SHP77 treated with DMSO at 0.1 percent for 48 hours (cell line): ENCODE results near the gene DYRK1A.

Source experiments
- DNase-seq: peaks from one replicate; lab custom pipeline; 2025; lab: John Stamatoyannopoulos, UW

The DYRK1A gene

GRCh38 chr21:37550618-37551330 lies 184.2 kb downstream of the DYRK1A start:
- no peak for DNase-seq

GRCh38 chr21:37551331-37551992 lies 184.9 kb downstream of the DYRK1A start:
- DNase-seq = peak; percentile 21

- no peak for DNase-seq
Observed at GRCh38 chr21:37551993-37552355, 185.4 kb downstream of the DYRK1A start.

GRCh38 chr21:37552496-37553029 lies 186.0 kb downstream of the DYRK1A start:
- DNase-seq = no peak

- DNase-seq = no peak
Observed at GRCh38 chr21:37553078-37553481, 186.5 kb downstream of the DYRK1A start.

- DNase-seq = no peak
Observed at GRCh38 chr21:37554661-37555379, 188.2 kb downstream of the DYRK1A start.

GRCh38 chr21:37555672-37556261 lies 189.2 kb downstream of the DYRK1A start:
- no peak for DNase-seq

GRCh38 chr21:37557261-37557950 lies 190.8 kb downstream of the DYRK1A start:
- DNase-seq = no peak

GRCh38 chr21:37558676-37559211 lies 192.2 kb downstream of the DYRK1A start:
- no peak for DNase-seq

- DNase-seq = no peak
Observed at GRCh38 chr21:37560385-37560784, 193.8 kb downstream of the DYRK1A start.

- no peak for DNase-seq
Observed at GRCh38 chr21:37561506-37561905, 194.9 kb downstream of the DYRK1A start.

GRCh38 chr21:37561941-37562919 lies 195.7 kb downstream of the DYRK1A start:
- no peak for DNase-seq

GRCh38 chr21:37562920-37563640 lies 196.5 kb downstream of the DYRK1A start:
- no peak for DNase-seq

- peak; percentile 86 for DNase-seq
Observed at GRCh38 chr21:37563641-37564340, 197.2 kb downstream of the DYRK1A start.

GRCh38 chr21:37564341-37564923 lies 197.9 kb downstream of the DYRK1A start:
- DNase-seq = peak; percentile 66

- DNase-seq = peak; percentile 45
Observed at GRCh38 chr21:37564924-37565529, 198.5 kb downstream of the DYRK1A start.

- DNase-seq = peak; percentile 13
Observed at GRCh38 chr21:37565530-37566223, 199.1 kb downstream of the DYRK1A start.
